GM23338 (cell line): ENCODE results near the gene NXPH4. TPM values are rescaled to one million over a fixed set of nuclear protein-coding genes. Genes with fewer than 3 reads are reported as not detected.

ENCODE experiments used
- ATAC-seq: fragments of 200-7000 bp; cut with Tn5 transposase; 3 replicates; pipeline ENCODE4 v1.9.1; 2020
- DNase-seq: peaks from one replicate; pipeline ENCODE4 v3.0.0-alpha.2; 2015; ENCODE audit warnings: low spot score
- H2AFZ ChIP-seq: fragments of 200-600 bp; sonication (generic); 2 replicates; pipeline ENCODE4 v1.8.0; 2016; ENCODE audit warnings: antibody characterized with exemption, mild to moderate bottlenecking, moderate library complexity
- H3F3A ChIP-seq: fragments of 200-600 bp; sonication (generic); replicated peaks from 2 replicates; pipeline ENCODE4 v1.8.0; 2017; ENCODE audit warnings: antibody characterized with exemption, mixed run types, low read depth
- H3K27ac ChIP-seq: fragments of 200-600 bp; sonication (generic); 2 replicates; pipeline ENCODE4 v1.6.1; 2016; ENCODE audit warnings: low read depth
- H3K27me3 ChIP-seq: fragments of 200-600 bp; sonication (generic); 2 replicates; pipeline ENCODE4 v1.8.0; 2016; ENCODE audit warnings: mild to moderate bottlenecking, mixed run types, moderate library complexity; ENCODE audit not compliant: insufficient read depth
- H3K36me3 ChIP-seq: fragments of 200-600 bp; sonication (generic); 2 replicates; pipeline ENCODE4 v1.8.0; 2016; ENCODE audit warnings: mild to moderate bottlenecking; ENCODE audit not compliant: insufficient read depth
- H3K4me1 ChIP-seq: fragments of 200-600 bp; sonication (generic); 2 replicates; pipeline ENCODE4 v1.8.0; 2016; ENCODE audit warnings: mild to moderate bottlenecking, moderate library complexity; ENCODE audit not compliant: insufficient read depth
- H3K4me2 ChIP-seq: fragments of 200-600 bp; sonication (generic); 2 replicates; pipeline ENCODE4 v1.7.1; 2017; ENCODE audit warnings: mixed run types
- H3K4me3 ChIP-seq: fragments of 200-600 bp; sonication (generic); 2 replicates; pipeline ENCODE4 v1.6.1; 2016; ENCODE audit warnings: mixed run types
- H3K79me2 ChIP-seq: fragments of 200-600 bp; sonication (generic); replicated peaks from 2 replicates; pipeline ENCODE4 v1.8.0; 2017; ENCODE audit warnings: mild to moderate bottlenecking; ENCODE audit not compliant: insufficient read depth
- H3K9me2 ChIP-seq: fragments of 200-600 bp; sonication (generic); 2 replicates; pipeline ENCODE4 v1.8.0; 2017; ENCODE audit not compliant: insufficient read depth
- H4K20me1 ChIP-seq: fragments of 200-600 bp; sonication (generic); replicated peaks from 2 replicates; pipeline ENCODE4 v1.8.0; 2017; ENCODE audit warnings: mild to moderate bottlenecking; ENCODE audit not compliant: insufficient read depth
- H3K27ac Mint-ChIP-seq: 2 replicates; pipeline ENCODE4 v1.8.0; 2020; ENCODE audit warnings: inconsistent platforms, mild to moderate bottlenecking, moderate library complexity, mixed read lengths
- H3K27me3 Mint-ChIP-seq: 3 replicates; pipeline ENCODE4 v1.8.0; 2022; ENCODE audit warnings: low read depth, mild to moderate bottlenecking, moderate library complexity, mixed read lengths, inconsistent platforms; ENCODE audit not compliant: insufficient read depth, poor library complexity
- H3K36me3 Mint-ChIP-seq: 3 replicates; pipeline ENCODE4 v1.8.0; 2021; ENCODE audit warnings: low read depth, mild to moderate bottlenecking, inconsistent platforms, moderate library complexity, mixed read lengths
- H3K4me1 Mint-ChIP-seq: 3 replicates; pipeline ENCODE4 v1.8.0; 2020; ENCODE audit warnings: mild to moderate bottlenecking, inconsistent platforms, mixed read lengths
- H3K4me3 Mint-ChIP-seq: 3 replicates; pipeline ENCODE4 v1.8.0; 2021; ENCODE audit warnings: moderate library complexity, mild to moderate bottlenecking, inconsistent platforms, mixed read lengths
- H3K9me3 Mint-ChIP-seq: 3 replicates; pipeline ENCODE4 v1.8.0; 2020; ENCODE audit warnings: moderate library complexity, mild to moderate bottlenecking, inconsistent platforms, mixed read lengths
- CREB1 ChIP-seq: fragments of 250-450 bp; sonication (Bioruptor Pico); IDR thresholded peaks from 2 replicates; pipeline ENCODE4 v1.5.0; 2020; ENCODE audit warnings: low read depth, mild to moderate bottlenecking, moderate library complexity
- CTCF ChIP-seq, 2 experiments: fragments of 200-600 bp in 1 of 2; sonication (generic) in 1 of 2; conservative IDR thresholded peaks; 2 replicates each; pipeline versions ENCODE4 v1.5.1 to v1.6.1; 2016 to 2017; ENCODE audit warnings: antibody characterized with exemption in 2 of 2, low read depth in 2 of 2, mild to moderate bottlenecking in 2 of 2, moderate library complexity in 1 of 2
- ETS1 ChIP-seq: IDR thresholded peaks from 2 replicates; pipeline ENCODE4 v1.6.1; 2016; ENCODE audit warnings: antibody characterized with exemption
- EZH2 ChIP-seq: fragments of 200-600 bp; sonication (generic); IDR thresholded peaks from one replicate; pipeline ENCODE4 v1.8.0; 2017; ENCODE audit warnings: antibody characterized with exemption, mild to moderate bottlenecking, low read depth; ENCODE audit not compliant: unreplicated experiment
- JUNB ChIP-seq: IDR thresholded peaks from one replicate; pipeline ENCODE4 v1.6.1; 2016; ENCODE audit warnings: antibody characterized with exemption; ENCODE audit not compliant: unreplicated experiment
- POLR2AphosphoS5 ChIP-seq: IDR thresholded peaks from 2 replicates; pipeline ENCODE4 v1.6.1; 2016; ENCODE audit warnings: antibody characterized with exemption, low read depth
- REST ChIP-seq: IDR thresholded peaks from one replicate; pipeline ENCODE4 v1.6.1; 2018; ENCODE audit warnings: antibody characterized with exemption; ENCODE audit not compliant: unreplicated experiment
- STAT1 ChIP-seq: IDR thresholded peaks from one replicate; pipeline ENCODE4 v1.6.1; 2016; ENCODE audit warnings: antibody characterized with exemption; ENCODE audit not compliant: unreplicated experiment
- ZNF114 ChIP-seq: fragments of 250-450 bp; sonication (Bioruptor Pico); IDR thresholded peaks from 2 replicates; pipeline ENCODE4 v1.5.0; 2020; ENCODE audit warnings: mild to moderate bottlenecking, moderate library complexity
- ZNF331 ChIP-seq: fragments of 250-450 bp; sonication (Bioruptor Pico); IDR thresholded peaks from 2 replicates; pipeline ENCODE4 v1.5.0; 2020; ENCODE audit warnings: low read depth, mild to moderate bottlenecking, moderate library complexity
- polyA plus RNA-seq: library from polyadenylated mRNA; unstranded; fragments of >200 nt; fragmentation: Nextera tagmentation; extraction: Ambion mirVana; gene quantifications from 2 replicates; pipeline ENCODE4 v1.2.1, GENCODE V29; 2016
- total RNA-seq: library from RNA; depleted of rRNA; stranded (reverse); fragments of >200 nt; shearing (Covaris generic); gene quantifications from 2 replicates; pipeline ENCODE4 v1.2.3, GENCODE V29; 2014

Gene NXPH4
- total and polyA plus RNA-seq, 2 experiments from 2014 or later, result 0.89 to 1.5 TPM

GRCh38 chr12:57236201-57236924, 19.8 kb downstream of the NXPH4 start:
- H3K27ac Mint-ChIP-seq, result no peak overlapping the region
- peak; percentile 7 for ATAC-seq

GRCh38 chr12:57236925-57237595, 20.5 kb downstream of the NXPH4 start:
- peak overlapping the region; percentile 85 for H3K4me3 ChIP-seq
- peaks cover 16% of the 10 kb centered on the region for H3K36me3 ChIP-seq
- no peak overlapping the region for H3K27ac ChIP-seq
- Mint-ChIP-seq H3K27ac (no peak overlapping the region), H3K36me3 (peaks cover 33% of the 10 kb centered on the region), H3K4me3 (peak overlapping the region; percentile 79), H3K4me1 (peaks cover 72% of the 10 kb centered on the region), H3K27me3 (peaks cover 85% of the 10 kb centered on the region), H3K9me3 (no peaks in the 10 kb centered on the region; the same call in 2 of the 3 replicates)
- no peak for DNase-seq
- peaks cover 52% of the 10 kb centered on the region for H3K4me1 ChIP-seq
- H3K4me2 ChIP-seq, result peak overlapping the region; percentile 99; the same call in 1 of the 2 replicates
- peaks cover 23% of the 10 kb centered on the region for H4K20me1 ChIP-seq
- peak; percentile 0; the same call in 1 of the 3 replicates for ATAC-seq
- 0 out of 2 replicates have a peak, but pooled peaks cover 3% of the 10 kb centered on the region for H3K79me2 ChIP-seq
- no peak for TF ChIP-seq JUNB
- TF ChIP-seq STAT1, result no peak
- no peak for TF ChIP-seq CTCF (conservative IDR thresholded peaks at IDR 0.05; ENCODE audit: low read depth in 2 of 2)
- TF ChIP-seq CREB1, result no peak
- peak; percentile 39 for TF ChIP-seq EZH2
- no peak for TF ChIP-seq ZNF331
- no peak for TF ChIP-seq ZNF114 (CRISPR knock-in tag)
- TF ChIP-seq REST, result peak; percentile 44
- no peaks in the 10 kb centered on the region for H3K9me2 ChIP-seq
- H2AFZ ChIP-seq, result no peak overlapping the region
- peaks cover 42% of the 10 kb centered on the region for H3F3A ChIP-seq
- peaks cover 85% of the 10 kb centered on the region for H3K27me3 ChIP-seq

More at GRCh38 chr12:57236201-57236924, 19.8 kb downstream of the NXPH4 start:
- peaks cover 78% of the 10 kb centered on the region for H3K27me3 ChIP-seq
- peaks cover 47% of the 10 kb centered on the region for H3F3A ChIP-seq
- Mint-ChIP-seq H3K27me3 (peaks cover 84% of the 10 kb centered on the region), H3K36me3 (peaks cover 39% of the 10 kb centered on the region), H3K9me3 (no peaks in the 10 kb centered on the region; the same call in 2 of the 3 replicates), H3K4me3 (peak overlapping the region; percentile 79; the same call in 1 of the 3 replicates), H3K4me1 (peaks cover 72% of the 10 kb centered on the region)
- peaks cover 45% of the 10 kb centered on the region for H3K4me1 ChIP-seq
- peaks cover 8% of the 10 kb centered on the region for H3K79me2 ChIP-seq
- H3K9me2 ChIP-seq, result no peaks in the 10 kb centered on the region
- no peak overlapping the region for H2AFZ ChIP-seq
- peak; percentile 72 for TF ChIP-seq POLR2AphosphoS5
- TF ChIP-seq ETS1, result no peak
- H3K4me2 ChIP-seq, result peak overlapping the region; percentile 99; the same call in 1 of the 2 replicates
- no peak overlapping the region for H3K27ac ChIP-seq
- peak; percentile 88 for DNase-seq
- H4K20me1 ChIP-seq, result peaks cover 23% of the 10 kb centered on the region
- H3K4me3 ChIP-seq, result peak overlapping the region; percentile 85; the same call in 1 of the 2 replicates
- peaks cover 22% of the 10 kb centered on the region for H3K36me3 ChIP-seq
